NAMALWA (cell line): ENCODE data around the gene NR6A1.

Source experiments
- DNase-seq: peaks from one replicate; pipeline ENCODE4 v3.0.0-alpha.2; 2015; ENCODE audit warnings: low spot score

Gene NR6A1

GRCh38 chr9:124688238-124688904 is 82.7 kb downstream of the NR6A1 start:
- DNase-seq = no peak

GRCh38 chr9:124686918-124687317 is 84.2 kb downstream of the NR6A1 start:
- DNase-seq = no peak

- no peak for DNase-seq
Observed at GRCh38 chr9:124685217-124685616, 85.9 kb downstream of the NR6A1 start.

- DNase-seq = no peak
Observed at GRCh38 chr9:124684169-124684568, 86.9 kb downstream of the NR6A1 start.

- no peak for DNase-seq
Observed at GRCh38 chr9:124683043-124683442, 88.1 kb downstream of the NR6A1 start.

DNA sequence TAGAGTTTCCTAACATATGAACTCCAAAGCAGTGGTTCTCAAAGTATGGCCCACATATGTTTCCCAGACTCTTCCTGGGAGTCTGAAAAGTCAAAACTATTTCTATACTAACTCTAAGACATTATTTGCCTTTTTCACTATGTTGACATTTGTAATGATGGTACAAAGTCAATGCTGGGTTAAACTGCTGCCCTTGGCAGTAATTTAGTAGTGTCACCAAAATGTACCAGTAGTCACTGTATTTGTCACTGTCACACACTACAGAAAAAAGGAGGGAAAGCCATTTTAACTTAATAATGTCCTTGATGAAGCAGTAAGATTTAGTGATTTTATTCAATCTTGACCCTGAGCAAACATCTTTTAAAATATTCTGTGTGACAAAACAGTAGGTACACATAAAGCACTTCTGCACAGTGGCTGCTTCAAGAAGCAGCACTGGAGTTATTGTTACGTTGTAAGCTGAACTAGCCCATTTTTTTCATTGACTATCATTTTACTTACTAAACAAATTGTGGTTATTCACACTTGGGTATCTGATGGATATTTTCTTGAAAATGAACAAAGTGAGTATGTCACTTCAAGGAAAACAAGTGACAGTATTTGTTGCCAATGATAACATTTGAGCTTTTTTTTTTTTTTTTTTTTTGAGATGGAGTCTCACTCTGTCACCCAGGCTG is 90.3 kb downstream of the NR6A1 start:
- no peak for DNase-seq

GRCh38 chr9:124680049-124680448 is 91.1 kb downstream of the NR6A1 start:
- no peak for DNase-seq

- no peak for DNase-seq
Observed at GRCh38 chr9:124676159-124676551, 95.0 kb downstream of the NR6A1 start.

GRCh38 chr9:124675261-124676158 is 95.6 kb downstream of the NR6A1 start:
- DNase-seq = peak; percentile 28

DNA sequence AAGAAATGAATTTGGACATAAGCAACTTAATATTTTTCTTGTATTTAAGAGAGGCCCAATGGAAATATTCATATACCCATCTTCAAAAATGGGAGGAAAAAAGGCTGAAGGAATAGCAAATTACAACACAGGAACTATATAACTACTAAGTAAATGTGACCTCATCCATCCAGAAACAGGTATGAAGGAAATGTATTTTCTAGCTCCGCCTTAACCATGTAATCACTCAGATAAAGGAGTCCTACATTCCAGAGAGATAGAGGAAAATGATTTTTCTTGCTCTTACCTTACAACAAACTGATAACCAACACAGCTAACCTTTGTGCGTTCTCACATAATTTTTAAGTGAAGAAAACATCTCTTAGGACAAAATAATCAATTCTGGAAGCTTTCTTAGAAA is 96.5 kb downstream of the NR6A1 start:
- DNase-seq = no peak

GRCh38 chr9:124673063-124673462 is 98.0 kb downstream of the NR6A1 start:
- no peak for DNase-seq

GRCh38 chr9:124671861-124672260 is 99.2 kb downstream of the NR6A1 start:
- DNase-seq = no peak

- DNase-seq = no peak
Observed at GRCh38 chr9:124666642-124667041, 104.5 kb downstream of the NR6A1 start.

GRCh38 chr9:124665391-124666058 is 105.6 kb downstream of the NR6A1 start:
- DNase-seq = no peak

- DNase-seq = no peak
Observed at GRCh38 chr9:124664143-124664542, 107.0 kb downstream of the NR6A1 start.

- DNase-seq = no peak
Observed at GRCh38 chr9:124663046-124663961, 107.8 kb downstream of the NR6A1 start.

DNA sequence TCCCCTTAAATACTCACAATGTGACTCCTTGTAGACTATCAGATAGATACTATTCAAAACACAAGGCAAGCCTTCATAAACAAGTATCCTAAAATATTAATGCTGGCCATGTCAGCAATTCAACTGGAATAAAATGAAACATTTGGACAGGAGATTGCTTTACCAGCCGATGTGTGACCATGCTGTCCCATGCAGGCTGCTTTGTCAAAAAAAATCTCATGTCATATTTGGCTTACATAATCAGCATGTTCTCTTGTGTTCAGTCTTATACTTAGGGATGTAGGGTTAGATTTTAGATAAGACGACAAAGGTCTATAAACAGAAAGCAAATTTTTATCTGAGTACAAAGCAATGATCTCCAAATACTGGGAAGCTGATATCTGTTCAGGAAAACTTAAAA is 108.5 kb downstream of the NR6A1 start:
- DNase-seq = no peak

- no peak for DNase-seq
Observed at GRCh38 chr9:124661271-124661670, 109.8 kb downstream of the NR6A1 start.

DNA sequence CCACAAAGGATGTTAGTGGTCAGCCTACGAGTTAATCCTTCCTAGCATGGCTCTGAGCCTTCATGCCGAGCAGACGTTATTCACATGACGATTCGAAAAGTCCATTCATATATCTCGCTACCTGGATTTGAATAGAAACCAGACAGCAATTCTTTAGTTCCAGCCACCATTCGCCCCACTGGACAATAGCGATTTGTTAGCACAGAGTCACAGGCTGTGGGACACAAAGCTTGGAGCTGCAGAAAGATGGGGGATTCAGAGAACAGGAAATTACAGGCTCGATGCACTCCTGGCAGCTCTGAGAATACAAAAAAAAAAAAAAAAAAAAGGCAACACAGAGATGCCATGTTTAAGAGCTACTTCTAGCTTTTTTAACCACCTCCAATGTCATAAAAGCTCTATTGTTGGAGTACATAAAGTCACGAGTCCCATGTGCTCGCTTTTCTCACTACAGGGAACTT is 110.7 kb downstream of the NR6A1 start:
- peak; percentile 60 for DNase-seq

GRCh38 chr9:124659099-124659659 is 111.9 kb downstream of the NR6A1 start:
- peak; percentile 81 for DNase-seq
